ES-I3 (cell line): Measurements from ENCODE around the gene KIF19.

ENCODE experiments used
- H3K36me3 ChIP-seq: 2 replicates; pipeline ENCODE4 v1.6.1; 2013; ENCODE audit warnings: mild to moderate bottlenecking, low read length, control low read depth, moderate library complexity; ENCODE audit not compliant: insufficient read depth
- H3K4me1 ChIP-seq: 2 replicates; pipeline ENCODE4 v1.6.1; 2013; ENCODE audit warnings: mild to moderate bottlenecking, control low read depth, low read length; ENCODE audit not compliant: insufficient read depth
- H3K9ac ChIP-seq: 2 replicates; pipeline ENCODE4 v1.6.1; 2013; ENCODE audit warnings: low read depth, mild to moderate bottlenecking, low read length, moderate library complexity
- H3K9me3 ChIP-seq: 2 replicates; pipeline ENCODE4 v1.6.1; 2013; ENCODE audit warnings: mild to moderate bottlenecking, low read length, moderate library complexity; ENCODE audit not compliant: control insufficient read depth, insufficient read depth

Gene KIF19

GRCh38 chr17:74389084-74389753 lies 63.2 kb downstream of the KIF19 start:
- H3K9ac ChIP-seq = no peak overlapping the region
- H3K4me1 ChIP-seq = peaks cover 24% of the 10 kb centered on the region
- no peaks in the 10 kb centered on the region for H3K9me3 ChIP-seq

GRCh38 chr17:74389937-74390679 lies 64.1 kb downstream of the KIF19 start:
- H3K36me3 ChIP-seq = no peaks in the 10 kb centered on the region
- H3K4me1 ChIP-seq = peaks cover 32% of the 10 kb centered on the region
- H3K9me3 ChIP-seq = no peaks in the 10 kb centered on the region
- H3K9ac ChIP-seq = no peak overlapping the region

More at GRCh38 chr17:74389084-74389753, 63.2 kb downstream of the KIF19 start:
- H3K36me3 ChIP-seq = no peaks in the 10 kb centered on the region

GRCh38 chr17:74390680-74391653 lies 64.9 kb downstream of the KIF19 start:
- Histone ChIP-seq H3K9ac (no peak overlapping the region), H3K9me3 (no peaks in the 10 kb centered on the region), H3K4me1 (peaks cover 34% of the 10 kb centered on the region), H3K36me3 (no peaks in the 10 kb centered on the region)

GRCh38 chr17:74391771-74392170 lies 65.7 kb downstream of the KIF19 start:
- no peaks in the 10 kb centered on the region for H3K36me3 ChIP-seq
- H3K9ac ChIP-seq = no peak overlapping the region
- peaks cover 29% of the 10 kb centered on the region for H3K4me1 ChIP-seq
- no peaks in the 10 kb centered on the region for H3K9me3 ChIP-seq

GRCh38 chr17:74392848-74393247 lies 66.8 kb downstream of the KIF19 start:
- no peak overlapping the region for H3K9ac ChIP-seq
- H3K36me3 ChIP-seq = no peaks in the 10 kb centered on the region
- H3K4me1 ChIP-seq = peaks cover 20% of the 10 kb centered on the region
- no peaks in the 10 kb centered on the region for H3K9me3 ChIP-seq

- H3K9ac ChIP-seq = no peak overlapping the region
- H3K9me3 ChIP-seq = no peaks in the 10 kb centered on the region
- H3K36me3 ChIP-seq = no peaks in the 10 kb centered on the region
- peaks cover 19% of the 10 kb centered on the region for H3K4me1 ChIP-seq
These were observed 67.4 kb downstream of the KIF19 start for GRCh38 chr17:74393346-74393942.

- Histone ChIP-seq H3K36me3 (no peaks in the 10 kb centered on the region), H3K4me1 (peaks cover 10% of the 10 kb centered on the region), H3K9me3 (no peaks in the 10 kb centered on the region), H3K9ac (no peak overlapping the region)
These were observed 68.4 kb downstream of the KIF19 start for GRCh38 chr17:74394275-74394950.

GRCh38 chr17:74394977-74395376 lies 69.0 kb downstream of the KIF19 start:
- H3K9me3 ChIP-seq = no peaks in the 10 kb centered on the region
- peaks cover 9% of the 10 kb centered on the region for H3K4me1 ChIP-seq
- no peaks in the 10 kb centered on the region for H3K36me3 ChIP-seq
- H3K9ac ChIP-seq = no peak overlapping the region

GRCh38 chr17:74396567-74396966 lies 70.5 kb downstream of the KIF19 start:
- H3K9me3 ChIP-seq = no peaks in the 10 kb centered on the region
- no peak overlapping the region for H3K9ac ChIP-seq
- no peaks in the 10 kb centered on the region for H3K36me3 ChIP-seq
- peaks cover 9% of the 10 kb centered on the region for H3K4me1 ChIP-seq

- no peak overlapping the region for H3K9ac ChIP-seq
- H3K36me3 ChIP-seq = no peaks in the 10 kb centered on the region
- no peaks in the 10 kb centered on the region for H3K9me3 ChIP-seq
- H3K4me1 ChIP-seq = peaks cover 14% of the 10 kb centered on the region
These were observed 76.0 kb downstream of the KIF19 start for GRCh38 chr17:74402048-74402447.

GRCh38 chr17:74403512-74404137 lies 77.6 kb downstream of the KIF19 start:
- Histone ChIP-seq H3K36me3 (no peaks in the 10 kb centered on the region), H3K4me1 (peaks cover 14% of the 10 kb centered on the region), H3K9me3 (no peaks in the 10 kb centered on the region), H3K9ac (peak overlapping the region; percentile 25; the same call in 1 of the 2 replicates)

- Histone ChIP-seq H3K36me3 (no peaks in the 10 kb centered on the region), H3K9ac (peak overlapping the region; percentile 25; the same call in 1 of the 2 replicates), H3K4me1 (peaks cover 14% of the 10 kb centered on the region), H3K9me3 (no peaks in the 10 kb centered on the region)
These were observed 78.2 kb downstream of the KIF19 start for GRCh38 chr17:74404218-74404617.

- peaks cover 15% of the 10 kb centered on the region for H3K4me1 ChIP-seq
- H3K36me3 ChIP-seq = no peaks in the 10 kb centered on the region
- H3K9ac ChIP-seq = peak overlapping the region; percentile 25; the same call in 1 of the 2 replicates
- H3K9me3 ChIP-seq = no peaks in the 10 kb centered on the region
These were observed 78.8 kb downstream of the KIF19 start for GRCh38 chr17:74404789-74405188.
